GM12892 (cell line): ENCODE measurements around the gene POSTN.

Experiments used
- POLR2A ChIP-seq: IDR thresholded peaks from 2 replicates; pipeline ENCODE4 v1.6.1; 2011; ENCODE audit warnings: low read depth, low read length, control low read depth
- POLR2AphosphoS5 ChIP-seq: IDR thresholded peaks from 2 replicates; pipeline ENCODE4 v1.6.1; 2011; ENCODE audit warnings: low read depth, low read length, control low read depth

GRCh38 chr13:37576601-37577000 lies 22.0 kb downstream of the POSTN start:
- TF ChIP-seq POLR2A (no peak), POLR2AphosphoS5 (no peak)
